ENCODE results near the gene CRTC3.
A peak's percentile ranks its signal among the peaks of the same experiment; 100 is the strongest.

CRTC3 gene

GRCh38 chr15:90562669-90563068 is 32.9 kb downstream of the CRTC3 start:
- DNase-seq (ENCODE audit: low read depth, low spot score), result no peak

GRCh38 chr15:90563463-90563862 is 33.7 kb downstream of the CRTC3 start:
- no peak for DNase-seq (ENCODE audit: low read depth, low spot score)

- DNase-seq (ENCODE audit: low read depth, low spot score), result no peak
Observed at GRCh38 chr15:90564051-90564450, 34.3 kb downstream of the CRTC3 start.

- DNase-seq (ENCODE audit: low read depth, low spot score), result no peak
Observed at GRCh38 chr15:90564590-90564989, 34.9 kb downstream of the CRTC3 start.

- no peak for DNase-seq (ENCODE audit: low read depth, low spot score)
Observed at GRCh38 chr15:90565866-90566265, 36.1 kb downstream of the CRTC3 start.

GRCh38 chr15:90570643-90571042 is 40.9 kb downstream of the CRTC3 start:
- no peak for DNase-seq (ENCODE audit: low read depth, low spot score)

- DNase-seq (ENCODE audit: low read depth, low spot score), result no peak
Observed at GRCh38 chr15:90571063-90571541, 41.4 kb downstream of the CRTC3 start.

GRCh38 chr15:90572893-90573292 is 43.2 kb downstream of the CRTC3 start:
- no peak for DNase-seq (ENCODE audit: low read depth, low spot score)

GRCh38 chr15:90576711-90577389 is 47.1 kb downstream of the CRTC3 start:
- DNase-seq (ENCODE audit: low read depth, low spot score), result no peak

- no peak for DNase-seq (ENCODE audit: low read depth, low spot score)
Observed at GRCh38 chr15:90579213-90579612, 49.5 kb downstream of the CRTC3 start.

GRCh38 chr15:90580099-90580498 is 50.4 kb downstream of the CRTC3 start:
- no peak for DNase-seq (ENCODE audit: low read depth, low spot score)

GRCh38 chr15:90580541-90580940 is 50.8 kb downstream of the CRTC3 start:
- no peak for DNase-seq (ENCODE audit: low read depth, low spot score)

GRCh38 chr15:90580946-90581345 is 51.2 kb downstream of the CRTC3 start:
- DNase-seq (ENCODE audit: low read depth, low spot score), result no peak

- no peak for DNase-seq (ENCODE audit: low read depth, low spot score)
Observed at GRCh38 chr15:90581771-90582352, 52.1 kb downstream of the CRTC3 start.

GRCh38 chr15:90582553-90582952 is 52.8 kb downstream of the CRTC3 start:
- no peak for DNase-seq (ENCODE audit: low read depth, low spot score)

GRCh38 chr15:90583471-90584252 is 53.9 kb downstream of the CRTC3 start:
- DNase-seq (ENCODE audit: low read depth, low spot score), result peak; percentile 80

GRCh38 chr15:90584841-90585240 is 55.1 kb downstream of the CRTC3 start:
- DNase-seq (ENCODE audit: low read depth, low spot score), result no peak

GRCh38 chr15:90585863-90586262 is 56.1 kb downstream of the CRTC3 start:
- DNase-seq (ENCODE audit: low read depth, low spot score), result no peak

- no peak for DNase-seq (ENCODE audit: low read depth, low spot score)
Observed at GRCh38 chr15:90586948-90587347, 57.2 kb downstream of the CRTC3 start.

GRCh38 chr15:90588427-90588826 is 58.7 kb downstream of the CRTC3 start:
- no peak for DNase-seq (ENCODE audit: low read depth, low spot score)

- no peak for DNase-seq (ENCODE audit: low read depth, low spot score)
Observed at GRCh38 chr15:90591524-90591923, 61.8 kb downstream of the CRTC3 start.

GRCh38 chr15:90592131-90592881 is 62.6 kb downstream of the CRTC3 start:
- no peak for DNase-seq (ENCODE audit: low read depth, low spot score)

All from iPS DF 19.7 (cell line).